HL-60 (cell line): Measurements from ENCODE around the gene OR10J1.

ENCODE experiments used
- DNase-seq, 2 experiments: peaks; one replicate each; pipeline ENCODE4 v3.0.0-alpha.2; 2010 to 2020; ENCODE audit warnings: low read depth in 1 of 2, low spot score in 1 of 2
- H3K27ac ChIP-seq: fragments of 250-450 bp; sonication (Bioruptor Pico); replicated peaks from 2 replicates; pipeline ENCODE4 v1.5.1; 2020; ENCODE audit warnings: mild to moderate bottlenecking, moderate library complexity
- H3K27me3 ChIP-seq: fragments of 250-450 bp; sonication (Bioruptor Pico); 2 replicates; pipeline ENCODE4 v1.5.1; 2021; ENCODE audit warnings: mild to moderate bottlenecking, moderate library complexity; ENCODE audit not compliant: insufficient read depth, poor library complexity, severe bottlenecking
- H3K4me3 ChIP-seq: replicated peaks from 2 replicates; pipeline ENCODE4 v1.5.1; 2011; ENCODE audit warnings: mild to moderate bottlenecking, control low read depth, low read length; ENCODE audit not compliant: insufficient read depth
- GABPA ChIP-seq: IDR thresholded peaks from 2 replicates; pipeline ENCODE4 v1.6.1; 2012; ENCODE audit warnings: low read depth
- POLR2AphosphoS5 ChIP-seq: IDR thresholded peaks from 2 replicates; pipeline ENCODE4 v1.6.1; 2012; ENCODE audit warnings: low read depth
- SPI1 ChIP-seq: IDR thresholded peaks from 2 replicates; pipeline ENCODE4 v1.6.1; 2012; ENCODE audit warnings: low read depth, mild to moderate bottlenecking, borderline replicate concordance
- TF ChIP-seq, protein P1 (sequence below): IDR thresholded peaks from 2 replicates; pipeline ENCODE4 v1.6.1; 2012; ENCODE audit warnings: low read depth; ENCODE audit not compliant: insufficient replicate concordance
- TF ChIP-seq, protein P2 (sequence below): IDR thresholded peaks from one replicate; pipeline ENCODE4 v1.5.1; 2011; ENCODE audit warnings: low read length, control low read depth, inconsistent platforms; ENCODE audit not compliant: insufficient read depth

OR10J1 gene

DNA sequence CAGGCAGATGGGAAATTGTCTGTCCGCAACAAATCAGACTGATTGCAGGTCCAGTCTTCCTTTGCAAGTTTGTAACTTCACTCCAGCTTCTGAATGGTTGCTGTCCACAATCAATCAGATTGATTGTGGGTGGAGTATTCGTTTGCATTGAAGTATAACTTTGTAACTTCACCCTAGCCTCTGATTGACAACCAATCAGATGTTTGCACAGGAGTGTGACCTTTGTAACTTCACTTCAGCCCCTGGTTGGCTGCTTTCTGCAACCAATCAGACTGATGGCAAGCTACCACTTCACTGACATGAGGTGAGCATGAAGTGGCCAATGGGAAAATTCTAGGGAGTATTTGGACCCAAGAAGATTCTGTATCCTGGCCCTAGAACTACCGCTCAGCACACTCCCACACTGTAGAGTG, 25.7 kb downstream of the OR10J1 start:
- Histone ChIP-seq H3K27me3 (no peaks in the 10 kb centered on the region), H3K27ac (no peak overlapping the region), H3K4me3 (no peak overlapping the region)
- DNase-seq: no peak
- no peak for TF ChIP-seq POLR2AphosphoS5
- TF ChIP-seq, protein P1, sequence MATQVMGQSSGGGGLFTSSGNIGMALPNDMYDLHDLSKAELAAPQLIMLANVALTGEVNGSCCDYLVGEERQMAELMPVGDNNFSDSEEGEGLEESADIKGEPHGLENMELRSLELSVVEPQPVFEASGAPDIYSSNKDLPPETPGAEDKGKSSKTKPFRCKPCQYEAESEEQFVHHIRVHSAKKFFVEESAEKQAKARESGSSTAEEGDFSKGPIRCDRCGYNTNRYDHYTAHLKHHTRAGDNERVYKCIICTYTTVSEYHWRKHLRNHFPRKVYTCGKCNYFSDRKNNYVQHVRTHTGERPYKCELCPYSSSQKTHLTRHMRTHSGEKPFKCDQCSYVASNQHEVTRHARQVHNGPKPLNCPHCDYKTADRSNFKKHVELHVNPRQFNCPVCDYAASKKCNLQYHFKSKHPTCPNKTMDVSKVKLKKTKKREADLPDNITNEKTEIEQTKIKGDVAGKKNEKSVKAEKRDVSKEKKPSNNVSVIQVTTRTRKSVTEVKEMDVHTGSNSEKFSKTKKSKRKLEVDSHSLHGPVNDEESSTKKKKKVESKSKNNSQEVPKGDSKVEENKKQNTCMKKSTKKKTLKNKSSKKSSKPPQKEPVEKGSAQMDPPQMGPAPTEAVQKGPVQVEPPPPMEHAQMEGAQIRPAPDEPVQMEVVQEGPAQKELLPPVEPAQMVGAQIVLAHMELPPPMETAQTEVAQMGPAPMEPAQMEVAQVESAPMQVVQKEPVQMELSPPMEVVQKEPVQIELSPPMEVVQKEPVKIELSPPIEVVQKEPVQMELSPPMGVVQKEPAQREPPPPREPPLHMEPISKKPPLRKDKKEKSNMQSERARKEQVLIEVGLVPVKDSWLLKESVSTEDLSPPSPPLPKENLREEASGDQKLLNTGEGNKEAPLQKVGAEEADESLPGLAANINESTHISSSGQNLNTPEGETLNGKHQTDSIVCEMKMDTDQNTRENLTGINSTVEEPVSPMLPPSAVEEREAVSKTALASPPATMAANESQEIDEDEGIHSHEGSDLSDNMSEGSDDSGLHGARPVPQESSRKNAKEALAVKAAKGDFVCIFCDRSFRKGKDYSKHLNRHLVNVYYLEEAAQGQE: no peak
- TF ChIP-seq, protein P2, sequence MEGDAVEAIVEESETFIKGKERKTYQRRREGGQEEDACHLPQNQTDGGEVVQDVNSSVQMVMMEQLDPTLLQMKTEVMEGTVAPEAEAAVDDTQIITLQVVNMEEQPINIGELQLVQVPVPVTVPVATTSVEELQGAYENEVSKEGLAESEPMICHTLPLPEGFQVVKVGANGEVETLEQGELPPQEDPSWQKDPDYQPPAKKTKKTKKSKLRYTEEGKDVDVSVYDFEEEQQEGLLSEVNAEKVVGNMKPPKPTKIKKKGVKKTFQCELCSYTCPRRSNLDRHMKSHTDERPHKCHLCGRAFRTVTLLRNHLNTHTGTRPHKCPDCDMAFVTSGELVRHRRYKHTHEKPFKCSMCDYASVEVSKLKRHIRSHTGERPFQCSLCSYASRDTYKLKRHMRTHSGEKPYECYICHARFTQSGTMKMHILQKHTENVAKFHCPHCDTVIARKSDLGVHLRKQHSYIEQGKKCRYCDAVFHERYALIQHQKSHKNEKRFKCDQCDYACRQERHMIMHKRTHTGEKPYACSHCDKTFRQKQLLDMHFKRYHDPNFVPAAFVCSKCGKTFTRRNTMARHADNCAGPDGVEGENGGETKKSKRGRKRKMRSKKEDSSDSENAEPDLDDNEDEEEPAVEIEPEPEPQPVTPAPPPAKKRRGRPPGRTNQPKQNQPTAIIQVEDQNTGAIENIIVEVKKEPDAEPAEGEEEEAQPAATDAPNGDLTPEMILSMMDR: no peak
- no peak for TF ChIP-seq SPI1
- no peak for TF ChIP-seq GABPA

DNA sequence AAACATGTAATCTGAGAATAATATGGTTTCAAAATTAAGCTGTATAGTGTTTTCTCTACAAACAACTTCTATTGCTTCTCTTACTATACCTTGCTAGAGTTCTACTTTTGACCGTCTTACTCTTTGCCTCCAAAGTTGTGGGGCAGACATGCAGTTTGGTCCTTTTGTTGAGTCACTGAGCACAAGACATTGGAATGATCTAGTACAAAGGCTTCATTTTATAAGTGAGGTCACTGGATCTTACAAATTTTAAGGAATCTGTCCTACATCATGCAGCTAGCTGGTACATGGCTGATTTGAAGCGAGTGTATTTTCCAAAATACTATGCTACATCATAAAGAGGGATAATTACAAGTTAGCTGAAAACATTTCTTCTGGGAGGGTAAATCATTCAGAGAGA, 28.8 kb downstream of the OR10J1 start:
- DNase-seq: no peak
- TF ChIP-seq GABPA (no peak), SPI1 (no peak), POLR2AphosphoS5 (no peak)
- TF ChIP-seq, protein P1: no peak
- TF ChIP-seq, protein P2: no peak
- Histone ChIP-seq H3K27me3 (no peaks in the 10 kb centered on the region), H3K27ac (no peak overlapping the region), H3K4me3 (no peak overlapping the region)

DNA sequence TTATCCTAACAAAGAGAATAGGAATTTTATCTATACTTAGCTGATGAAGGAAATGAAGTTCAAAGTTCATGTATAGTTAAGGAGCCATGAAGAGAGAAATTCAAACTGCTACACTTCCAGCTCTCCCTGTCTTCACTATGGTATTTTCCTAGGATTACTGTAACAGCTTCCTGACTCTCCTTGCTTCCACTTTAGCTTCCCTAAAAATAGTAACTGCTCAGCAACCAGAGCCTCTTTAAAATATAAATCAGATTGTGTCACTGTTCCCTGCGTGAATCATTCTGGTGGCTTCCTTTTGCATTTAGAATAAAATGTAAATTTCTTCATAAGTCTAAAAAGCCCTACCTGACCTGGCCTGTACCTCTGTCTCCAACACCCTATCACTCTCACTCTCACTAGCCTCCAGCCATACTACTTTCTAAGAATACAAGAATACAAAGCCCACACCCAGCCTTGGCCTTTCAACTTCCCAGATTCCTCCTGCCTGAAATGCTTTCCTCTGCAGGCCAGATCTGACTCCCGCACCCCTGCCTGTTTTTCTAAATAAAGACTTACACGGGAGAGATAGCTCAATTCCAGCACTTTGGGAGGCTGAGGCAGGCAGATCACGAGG, 30.5 kb downstream of the OR10J1 start:
- H3K4me3 ChIP-seq: no peak overlapping the region
- H3K27ac ChIP-seq: no peak overlapping the region
- no peaks in the 10 kb centered on the region for H3K27me3 ChIP-seq
- TF ChIP-seq, protein P1: no peak
- TF ChIP-seq POLR2AphosphoS5 (no peak), GABPA (no peak), SPI1 (no peak)
- TF ChIP-seq, protein P2: no peak
- DNase-seq: no peak
